HG03378 (cell line): ENCODE measurements around the gene CPZ.
"Not testable (repeated sequence)": the region's sequence is repeated elsewhere in the genome, so short reads cannot be mapped to it uniquely, and the experiment has no call there.

Experiments
- ATAC-seq: cut with Tn5 transposase; IDR thresholded peaks from one replicate; pipeline ENCODE4 v1.9.1; 2021; ENCODE audit warnings: mild to moderate bottlenecking, moderate library complexity; ENCODE audit not compliant: unreplicated experiment

CPZ gene

GRCh38 chr4:8648816-8649630 lies 56.5 kb downstream of the CPZ start:
- ATAC-seq, result no peak

- no peak for ATAC-seq
Observed at GRCh38 chr4:8649631-8650361, 57.2 kb downstream of the CPZ start.

GRCh38 chr4:8651661-8652180 lies 59.2 kb downstream of the CPZ start:
- ATAC-seq, result no peak

GRCh38 chr4:8652181-8653078 lies 59.9 kb downstream of the CPZ start:
- ATAC-seq, result no peak

GRCh38 chr4:8653326-8654000 lies 60.9 kb downstream of the CPZ start:
- ATAC-seq, result no peak

- not testable (repeated sequence) for ATAC-seq
Observed at GRCh38 chr4:8654139-8654538, 61.6 kb downstream of the CPZ start.

GRCh38 chr4:8655411-8656184 lies 63.0 kb downstream of the CPZ start:
- no peak for ATAC-seq

GRCh38 chr4:8656185-8656517 lies 63.6 kb downstream of the CPZ start:
- no peak for ATAC-seq

GRCh38 chr4:8656711-8657380 lies 64.3 kb downstream of the CPZ start:
- no peak for ATAC-seq

- ATAC-seq, result no peak
Observed at GRCh38 chr4:8657381-8658088, 65.0 kb downstream of the CPZ start.

- ATAC-seq, result no peak
Observed at GRCh38 chr4:8662776-8663175, 70.2 kb downstream of the CPZ start.

GRCh38 chr4:8664031-8664805 lies 71.7 kb downstream of the CPZ start:
- ATAC-seq, result no peak

- ATAC-seq, result no peak
Observed at GRCh38 chr4:8664976-8665375, 72.4 kb downstream of the CPZ start.

- no peak for ATAC-seq
Observed at GRCh38 chr4:8665406-8666360, 73.1 kb downstream of the CPZ start.

GRCh38 chr4:8666581-8666980 lies 74.0 kb downstream of the CPZ start:
- ATAC-seq, result no peak
